Activated T-helper 1 cell treated with anti-CD3 and anti-CD28 coated beads, Interleukin-12 subunit alpha, Interleukin-12 subunit beta, Interleukin-2, Interleukin-4 antibody, amounts not matched to agents 30 ng/mL and 10 ng/mL and 1 ng/mL, durations not matched to agents 14 hours and 24 hours and 36 hours (primary cell): Measurements from ENCODE around the gene YAP1. TPM values are rescaled to one million over a fixed set of nuclear protein-coding genes. Genes with fewer than 3 reads are reported as not detected.
"Not testable (repeated sequence)": the region's sequence is repeated elsewhere in the genome, so short reads cannot be mapped to it uniquely, and the experiment has no call there.

Experiments
- DNase-seq: peaks from one replicate; pipeline ENCODE4 v3.0.0; 2021; ENCODE audit warnings: low spot score
- H3K27ac Mint-ChIP-seq: one replicate; pipeline ENCODE4 v1.8.0; 2021; ENCODE audit warnings: mild to moderate bottlenecking, mixed read lengths
- H3K27me3 Mint-ChIP-seq: one replicate; pipeline ENCODE4 v1.8.0; 2022; ENCODE audit warnings: mild to moderate bottlenecking, moderate library complexity, mixed read lengths; ENCODE audit not compliant: insufficient read depth
- H3K36me3 Mint-ChIP-seq: one replicate; pipeline ENCODE4 v1.8.0; 2021; ENCODE audit warnings: low read depth, mixed read lengths
- H3K4me1 Mint-ChIP-seq: one replicate; pipeline ENCODE4 v1.8.0; 2021; ENCODE audit warnings: low read depth, mixed read lengths
- H3K4me3 Mint-ChIP-seq: one replicate; pipeline ENCODE4 v1.8.0; 2021; ENCODE audit warnings: mild to moderate bottlenecking, moderate library complexity, mixed read lengths
- H3K9me3 Mint-ChIP-seq: one replicate; pipeline ENCODE4 v1.8.0; 2021; ENCODE audit warnings: mixed read lengths
- intact Hi-C: fragments of 100-400 bp; cut with micrococcal nuclease; formaldehyde crosslinking; loops from one replicate; pipeline ENCODE4 v1.15.1; 2024
- total RNA-seq: library from RNA; stranded (reverse); gene quantifications from 2 replicates; pipeline ENCODE4 v1.2.3, GENCODE V29; 2022

The YAP1 gene
- total RNA-seq, 1 donor from 2014 or later, result 0.10 TPM

GRCh38 chr11:102253020-102253715, 142.9 kb downstream of the YAP1 start:
- Mint-ChIP-seq H3K27ac (no peak overlapping the region), H3K9me3 (no peaks in the 10 kb centered on the region), H3K4me1 (no peaks in the 10 kb centered on the region), H3K27me3 (peaks cover 3% of the 10 kb centered on the region), H3K4me3 (no peak overlapping the region), H3K36me3 (no peaks in the 10 kb centered on the region)
- intact Hi-C loops, result no loop called here
- no peak for DNase-seq

GRCh38 chr11:102254047-102254446, 143.8 kb downstream of the YAP1 start:
- no peak for DNase-seq
- intact Hi-C loops, result no loop called here

GRCh38 chr11:102256251-102256650, 146.0 kb downstream of the YAP1 start:
- H3K9me3 Mint-ChIP-seq, result no peaks in the 10 kb centered on the region
- intact Hi-C loops, result no loop called here
- H3K4me3 Mint-ChIP-seq, result no peak overlapping the region
- H3K27ac Mint-ChIP-seq, result no peak overlapping the region
- no peaks in the 10 kb centered on the region for H3K4me1 Mint-ChIP-seq
- peaks cover 3% of the 10 kb centered on the region for H3K27me3 Mint-ChIP-seq
- no peak for DNase-seq
- H3K36me3 Mint-ChIP-seq, result no peaks in the 10 kb centered on the region

More at GRCh38 chr11:102254047-102254446, 143.8 kb downstream of the YAP1 start:
- no peaks in the 10 kb centered on the region for H3K36me3 Mint-ChIP-seq
- H3K4me1 Mint-ChIP-seq, result no peaks in the 10 kb centered on the region
- no peak overlapping the region for H3K4me3 Mint-ChIP-seq
- H3K27ac Mint-ChIP-seq, result no peak overlapping the region
- no peaks in the 10 kb centered on the region for H3K9me3 Mint-ChIP-seq
- peaks cover 3% of the 10 kb centered on the region for H3K27me3 Mint-ChIP-seq

GRCh38 chr11:102260241-102260640, 150.0 kb downstream of the YAP1 start:
- no peaks in the 10 kb centered on the region for H3K4me1 Mint-ChIP-seq
- DNase-seq, result no peak
- peaks cover 8% of the 10 kb centered on the region for H3K27me3 Mint-ChIP-seq
- no peaks in the 10 kb centered on the region for H3K9me3 Mint-ChIP-seq
- no peaks in the 10 kb centered on the region for H3K36me3 Mint-ChIP-seq
- no peak overlapping the region for H3K4me3 Mint-ChIP-seq
- no peak overlapping the region for H3K27ac Mint-ChIP-seq
- intact Hi-C loops, result loop anchor here (10.0 kb wide), 1 partner anchor 345 kb away; the partner anchor contains the start of genes ANGPTL5 and CEP126

- Mint-ChIP-seq H3K9me3 (no peaks in the 10 kb centered on the region), H3K4me3 (no peak overlapping the region), H3K4me1 (peaks cover 7% of the 10 kb centered on the region), H3K27me3 (peaks cover 16% of the 10 kb centered on the region), H3K27ac (no peak overlapping the region), H3K36me3 (no peaks in the 10 kb centered on the region)
- no peak for DNase-seq
- intact Hi-C loops, result loop anchor here (10.0 kb wide), 1 partner anchor 349 kb away; the partner anchor contains the start of genes ANGPTL5 and CEP126
Measured at GRCh38 chr11:102263379-102264003, 153.2 kb downstream of the YAP1 start.

- not testable (repeated sequence) for H3K9me3 Mint-ChIP-seq, H3K27ac Mint-ChIP-seq, H3K36me3 Mint-ChIP-seq, DNase-seq, H3K4me3 Mint-ChIP-seq
- Mint-ChIP-seq H3K27me3 (peaks cover 26% of the 10 kb centered on the region), H3K4me1 (peaks cover 18% of the 10 kb centered on the region)
- intact Hi-C loops, result loop anchor here (5.0 to 10.0 kb wide), 2 partner anchors 348 to 350 kb away; partner anchors contain the start of genes ANGPTL5 and CEP126
Measured at GRCh38 chr11:102264704-102265103, 154.5 kb downstream of the YAP1 start.

GRCh38 chr11:102266099-102266498, 155.9 kb downstream of the YAP1 start:
- Mint-ChIP-seq H3K27me3 (peaks cover 36% of the 10 kb centered on the region), H3K4me3 (no peak overlapping the region), H3K4me1 (peaks cover 21% of the 10 kb centered on the region), H3K9me3 (no peaks in the 10 kb centered on the region), H3K27ac (no peak overlapping the region), H3K36me3 (no peaks in the 10 kb centered on the region)
- intact Hi-C loops, result loop anchor here (5.0 to 10.0 kb wide), 2 partner anchors 346 to 351 kb away; partner anchors contain the start of genes ANGPTL5 and CEP126
- DNase-seq, result no peak

GRCh38 chr11:102267609-102268008, 157.4 kb downstream of the YAP1 start:
- DNase-seq, result no peak
- Mint-ChIP-seq H3K4me1 (peaks cover 26% of the 10 kb centered on the region), H3K9me3 (no peaks in the 10 kb centered on the region), H3K27ac (no peak overlapping the region), H3K4me3 (peak overlapping the region; percentile 10), H3K36me3 (no peaks in the 10 kb centered on the region), H3K27me3 (peaks cover 41% of the 10 kb centered on the region)
- intact Hi-C loops, result loop anchor here (5.0 to 10.0 kb wide), 2 partner anchors 345 to 353 kb away; partner anchors contain the start of genes ANGPTL5 and CEP126

GRCh38 chr11:102268083-102268984, 158.1 kb downstream of the YAP1 start:
- Mint-ChIP-seq H3K9me3 (no peaks in the 10 kb centered on the region), H3K36me3 (no peaks in the 10 kb centered on the region), H3K4me3 (peak overlapping the region; percentile 67), H3K27ac (no peak overlapping the region), H3K4me1 (peaks cover 28% of the 10 kb centered on the region), H3K27me3 (peaks cover 41% of the 10 kb centered on the region)
- DNase-seq, result peak; percentile 53
- intact Hi-C loops, result loop anchor here (5.0 to 10.0 kb wide), 2 partner anchors 344 to 354 kb away; partner anchors contain the start of genes ANGPTL5 and CEP126

- Mint-ChIP-seq H3K4me1 (peaks cover 28% of the 10 kb centered on the region), H3K9me3 (no peaks in the 10 kb centered on the region), H3K4me3 (peak overlapping the region; percentile 67), H3K27ac (no peak overlapping the region), H3K36me3 (no peaks in the 10 kb centered on the region), H3K27me3 (peaks cover 38% of the 10 kb centered on the region)
- no peak for DNase-seq
- intact Hi-C loops, result loop anchor here (5.0 to 10.0 kb wide), 2 partner anchors 343 to 354 kb away; partner anchors contain the start of genes ANGPTL5 and CEP126
Measured at GRCh38 chr11:102268985-102269470, 158.8 kb downstream of the YAP1 start.

- Mint-ChIP-seq H3K9me3 (no peaks in the 10 kb centered on the region), H3K4me1 (peaks cover 28% of the 10 kb centered on the region), H3K36me3 (no peaks in the 10 kb centered on the region), H3K27ac (no peak overlapping the region), H3K4me3 (no peak overlapping the region), H3K27me3 (peaks cover 40% of the 10 kb centered on the region)
- no peak for DNase-seq
- intact Hi-C loops, result loop anchor here (5.0 to 10.0 kb wide), 3 partner anchors 163 to 355 kb away; partner anchors contain the start of genes ANGPTL5 and CEP126
Measured at GRCh38 chr11:102269927-102270326, 159.7 kb downstream of the YAP1 start.
